GM21526 (cell line): ENCODE data around the gene OR2A14.
A peak's percentile ranks its signal among the peaks of the same experiment; 100 is the strongest.
"Not testable (repeated sequence)": the region's sequence is repeated elsewhere in the genome, so short reads cannot be mapped to it uniquely, and the experiment has no call there.

Experiments
- ATAC-seq: cut with Tn5 transposase; IDR thresholded peaks from one replicate; pipeline ENCODE4 v1.9.1; 2021; ENCODE audit warnings: moderate library complexity; ENCODE audit not compliant: unreplicated experiment, low FRiP score

The OR2A14 gene, protein sequence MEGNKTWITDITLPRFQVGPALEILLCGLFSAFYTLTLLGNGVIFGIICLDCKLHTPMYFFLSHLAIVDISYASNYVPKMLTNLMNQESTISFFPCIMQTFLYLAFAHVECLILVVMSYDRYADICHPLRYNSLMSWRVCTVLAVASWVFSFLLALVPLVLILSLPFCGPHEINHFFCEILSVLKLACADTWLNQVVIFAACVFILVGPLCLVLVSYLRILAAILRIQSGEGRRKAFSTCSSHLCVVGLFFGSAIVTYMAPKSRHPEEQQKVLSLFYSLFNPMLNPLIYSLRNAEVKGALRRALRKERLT

DNA sequence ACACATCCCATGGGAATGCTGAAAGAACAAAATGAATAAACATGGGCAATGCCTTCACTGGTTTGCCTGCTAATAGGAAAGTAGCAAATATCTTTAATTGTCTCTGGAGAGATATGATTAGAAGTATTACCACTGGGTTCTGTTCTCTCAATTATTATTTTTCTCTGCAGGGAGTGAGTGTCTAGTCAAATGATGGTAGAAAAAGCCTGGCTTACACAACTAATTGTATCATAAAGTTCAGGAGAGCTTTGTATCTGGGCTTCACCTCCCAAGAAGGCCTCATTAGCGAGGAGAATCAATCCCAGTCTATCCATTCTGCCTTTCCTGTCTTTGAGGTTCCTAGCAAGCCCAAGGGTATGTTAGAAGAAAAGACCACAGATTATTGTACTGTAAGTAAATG, at the start of gene OR2A14:
TSS of gene OR2A14 (plus strand) at position 301 of the 400 bp plus-strand sequence. CDS start 5,937 bp downstream, outside the sequence.
- ATAC-seq: no peak

DNA sequence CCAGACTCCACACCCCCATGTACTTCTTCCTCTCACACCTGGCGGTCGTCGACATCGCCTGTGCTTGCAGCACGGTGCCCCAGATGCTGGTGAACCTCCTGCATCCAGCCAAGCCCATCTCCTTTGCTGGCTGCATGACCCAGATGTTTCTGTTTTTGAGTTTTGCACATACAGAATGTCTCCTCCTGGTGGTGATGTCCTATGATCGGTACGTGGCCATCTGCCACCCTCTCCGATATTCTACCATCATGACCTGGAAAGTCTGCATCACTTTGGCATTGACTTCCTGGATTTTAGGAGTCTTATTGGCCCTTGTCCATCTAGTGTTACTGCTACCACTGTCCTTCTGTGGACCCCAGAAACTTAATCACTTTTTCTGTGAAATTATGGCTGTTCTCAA, 48.6 kb upstream of the OR2A14 start:
- ATAC-seq: no peak

DNA sequence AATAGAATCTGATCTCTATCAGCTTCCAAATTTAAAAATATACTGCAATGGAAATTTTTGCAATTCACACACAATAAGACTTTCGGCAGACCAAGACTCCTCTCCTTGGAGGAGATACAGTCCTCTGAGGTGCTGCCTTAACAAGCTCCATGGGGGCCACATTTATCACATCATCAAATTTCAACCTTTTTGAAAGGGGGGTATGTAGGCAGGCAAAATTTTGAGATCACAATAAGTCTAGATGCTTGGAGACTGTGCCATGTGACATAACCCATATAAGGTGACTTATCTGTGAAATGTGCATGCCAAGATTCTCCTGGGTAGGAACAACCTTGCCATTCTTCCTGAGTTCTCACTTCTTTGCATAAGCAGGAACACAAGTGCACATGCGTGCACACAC, 37.0 kb upstream of the OR2A14 start, which contains the start of gene OR2A12:
TSS of gene OR2A12 (plus strand) at position 301 of the 400 bp plus-strand sequence. CDS start 8,830 bp downstream, outside the sequence.
- ATAC-seq: no peak

DNA sequence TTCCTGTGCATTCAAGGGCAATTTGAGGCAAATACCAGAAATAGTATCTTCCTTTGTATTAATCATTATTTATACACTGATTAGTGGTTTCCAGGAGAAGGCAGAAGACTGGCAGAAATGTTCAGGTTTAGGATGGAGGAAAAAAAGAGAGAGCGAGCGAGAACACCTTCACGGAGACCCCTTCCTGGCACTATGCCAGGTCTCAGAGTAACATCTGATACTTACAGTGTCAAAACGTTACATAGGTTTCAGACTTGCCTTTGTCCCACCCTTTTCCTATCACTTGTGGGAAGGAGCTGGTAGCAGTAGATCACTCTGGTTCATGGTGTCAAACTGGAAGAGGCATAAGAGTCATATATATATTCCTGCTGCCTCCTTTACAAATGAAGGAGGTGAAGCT, 36.2 kb upstream of the OR2A14 start:
- no peak for ATAC-seq

DNA sequence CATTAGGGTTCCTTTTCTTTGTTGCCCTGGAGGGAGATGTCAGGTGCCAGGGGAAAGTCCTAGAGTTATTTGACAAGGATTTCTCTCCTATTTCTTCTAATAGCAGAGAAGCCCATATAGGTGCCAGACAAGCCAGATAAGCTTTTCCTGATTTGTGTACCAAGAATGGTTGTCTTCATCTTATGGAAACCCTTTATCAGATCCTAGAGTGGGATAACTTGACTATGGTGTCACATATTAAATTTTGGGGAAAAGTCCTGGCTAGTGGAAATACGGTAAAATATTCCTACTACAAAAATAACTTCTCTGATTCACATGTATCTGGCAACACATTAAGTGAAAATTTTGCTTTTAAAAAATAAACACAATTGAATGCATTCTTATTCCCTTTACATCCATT, 35.7 kb upstream of the OR2A14 start:
- ATAC-seq: no peak

DNA sequence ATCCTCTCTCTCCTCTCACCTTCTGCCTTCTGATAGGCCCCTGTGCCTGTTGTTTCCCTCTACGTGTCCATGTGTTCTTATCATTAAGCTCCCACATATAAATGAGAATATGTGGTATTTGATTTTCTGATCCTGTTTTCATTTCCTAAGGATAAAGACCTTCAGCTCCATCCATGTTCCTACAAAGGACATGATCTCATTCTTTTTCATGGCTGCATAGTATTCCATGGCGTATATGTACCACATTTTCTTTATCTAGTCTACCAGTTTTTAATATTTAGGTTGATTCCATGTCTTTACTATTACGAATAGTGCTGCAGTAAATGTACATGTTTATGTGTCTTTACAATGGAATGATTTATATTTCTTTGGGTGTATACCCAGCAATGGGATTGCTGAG, 32.3 kb upstream of the OR2A14 start:
- ATAC-seq: no peak

DNA sequence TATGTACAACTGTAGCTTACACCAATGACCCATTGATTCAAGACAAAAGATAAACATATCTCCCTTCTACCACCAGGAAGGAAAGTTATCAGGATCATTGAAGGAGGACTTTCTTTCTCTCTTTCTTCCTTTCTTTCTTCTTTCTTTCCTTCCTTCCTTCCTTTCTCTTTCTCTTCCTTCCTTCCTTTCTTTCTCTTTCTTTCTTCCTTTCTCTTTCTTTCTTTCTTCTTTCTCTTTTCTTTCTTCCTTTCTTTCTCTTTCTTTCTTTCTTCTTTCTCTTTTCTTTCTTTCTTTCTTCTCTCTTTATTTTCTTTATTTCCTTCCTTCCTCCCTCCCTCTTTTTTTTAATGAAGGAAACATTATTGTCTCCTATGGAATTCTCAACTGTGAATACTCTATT, 24.2 kb upstream of the OR2A14 start:
- no peak for ATAC-seq

DNA sequence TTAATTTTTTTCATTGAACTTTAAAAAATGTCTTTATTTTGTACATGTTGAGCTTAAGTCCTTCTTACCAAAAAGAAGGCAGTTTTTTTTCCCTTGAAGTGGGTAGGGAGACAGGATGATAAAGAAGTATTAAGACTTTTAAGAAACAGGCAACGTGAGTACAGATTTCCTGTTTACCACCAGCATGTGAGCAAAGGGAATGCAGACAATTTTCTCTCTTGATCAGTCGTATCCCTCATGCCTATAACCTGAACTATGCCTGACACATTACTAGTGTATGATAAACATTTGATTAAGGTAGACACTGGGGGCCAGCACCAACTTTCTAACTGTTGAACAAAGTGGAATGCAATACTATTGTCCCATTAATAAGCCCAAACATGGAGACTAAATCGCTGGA, 22.4 kb upstream of the OR2A14 start:
- no peak for ATAC-seq

DNA sequence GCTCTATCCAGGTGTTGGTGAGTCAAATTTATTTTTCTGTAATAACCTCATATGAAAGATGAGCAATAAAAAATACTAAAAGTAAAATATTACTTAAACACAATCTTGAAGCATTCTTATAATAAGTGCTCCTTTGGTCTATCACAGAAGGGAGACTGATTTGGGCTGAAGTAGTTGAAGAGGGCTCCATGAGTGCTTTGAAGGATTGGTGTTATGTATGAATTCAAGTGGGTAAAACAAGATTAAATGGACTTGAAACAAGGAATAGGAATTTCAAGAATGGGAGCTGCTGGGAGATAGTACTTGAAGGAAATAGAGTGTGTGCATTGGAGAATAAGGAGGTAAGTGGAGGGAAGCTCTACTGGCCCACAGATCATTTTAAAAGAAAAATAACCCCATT, 20.9 kb upstream of the OR2A14 start:
- no peak for ATAC-seq

DNA sequence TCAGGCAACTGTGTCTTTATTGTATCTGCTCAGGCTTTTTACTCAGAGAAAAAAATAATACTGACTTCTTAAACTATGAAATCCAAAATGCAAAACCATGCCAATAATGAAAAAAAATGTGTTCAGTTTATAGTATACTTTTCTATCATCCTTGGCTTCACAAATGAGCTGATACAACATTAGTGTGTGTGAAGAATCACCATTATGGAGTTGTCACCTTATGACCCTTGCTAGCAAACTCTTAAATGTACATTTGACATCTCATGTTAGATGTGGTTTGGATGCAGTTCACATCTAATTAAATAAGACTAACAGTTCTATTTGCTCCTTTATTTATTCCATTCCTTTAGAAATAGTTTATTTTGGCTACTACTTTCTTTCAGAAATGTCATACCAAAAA, 17.8 kb upstream of the OR2A14 start:
- ATAC-seq: no peak

DNA sequence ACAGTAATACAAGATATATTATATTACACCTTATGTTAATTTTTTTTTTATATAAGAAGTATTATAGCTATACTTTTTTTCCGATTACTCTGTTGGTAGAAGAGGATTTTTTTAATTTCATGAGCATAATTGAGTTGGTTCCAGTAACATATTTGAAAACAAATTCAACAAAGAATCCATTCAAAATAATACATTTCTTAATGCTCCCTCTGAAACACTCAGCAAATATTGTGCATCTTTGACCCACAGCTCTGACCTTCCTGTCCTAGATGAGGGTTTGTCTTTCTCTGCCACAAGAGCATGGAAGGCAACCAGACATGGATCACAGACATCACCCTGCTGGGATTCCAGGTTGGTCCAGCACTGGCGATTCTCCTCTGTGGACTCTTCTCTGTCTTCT, 13.7 kb upstream of the OR2A14 start, which contains the start of gene OR2A2:
TSS of gene OR2A2 (plus strand) at position 301 of the 400 bp plus-strand sequence. CDS start at position 301, 0 bp downstream.
- ATAC-seq: no peak

DNA sequence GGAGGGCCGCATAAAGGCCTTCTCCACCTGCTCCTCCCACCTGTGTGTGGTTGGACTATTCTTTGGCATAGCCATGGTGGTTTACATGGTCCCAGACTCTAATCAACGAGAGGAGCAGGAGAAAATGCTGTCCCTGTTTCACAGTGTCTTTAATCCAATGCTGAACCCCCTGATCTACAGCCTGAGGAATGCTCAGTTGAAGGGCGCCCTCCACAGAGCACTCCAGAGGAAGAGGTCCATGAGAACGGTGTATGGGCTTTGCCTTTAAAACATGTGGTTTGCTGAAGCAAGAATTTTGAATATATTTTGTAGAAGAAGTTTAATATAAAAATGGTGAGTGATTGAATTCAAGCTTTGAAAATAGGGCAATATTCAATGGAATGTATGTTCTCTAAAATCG, 12.7 kb upstream of the OR2A14 start:
- no peak for ATAC-seq

DNA sequence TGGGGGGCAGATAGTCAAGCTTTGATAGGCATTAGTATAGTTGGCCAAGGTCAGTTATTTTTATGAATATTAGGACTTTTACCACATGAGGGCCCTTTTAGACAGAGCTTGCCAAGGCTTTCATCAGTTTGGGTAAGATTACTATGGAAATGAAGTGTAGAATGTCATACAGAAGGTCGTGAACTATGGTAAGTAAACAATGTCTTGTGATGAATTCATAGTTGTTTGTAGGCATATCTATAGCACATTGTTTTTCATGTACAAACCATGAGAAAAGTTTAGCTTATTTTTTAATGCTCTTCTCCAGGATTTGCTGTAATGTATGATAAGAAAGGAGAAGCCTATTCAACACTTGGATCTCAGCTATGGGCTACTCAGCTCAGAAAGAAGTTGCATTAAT, 9.3 kb upstream of the OR2A14 start:
- no peak for ATAC-seq

DNA sequence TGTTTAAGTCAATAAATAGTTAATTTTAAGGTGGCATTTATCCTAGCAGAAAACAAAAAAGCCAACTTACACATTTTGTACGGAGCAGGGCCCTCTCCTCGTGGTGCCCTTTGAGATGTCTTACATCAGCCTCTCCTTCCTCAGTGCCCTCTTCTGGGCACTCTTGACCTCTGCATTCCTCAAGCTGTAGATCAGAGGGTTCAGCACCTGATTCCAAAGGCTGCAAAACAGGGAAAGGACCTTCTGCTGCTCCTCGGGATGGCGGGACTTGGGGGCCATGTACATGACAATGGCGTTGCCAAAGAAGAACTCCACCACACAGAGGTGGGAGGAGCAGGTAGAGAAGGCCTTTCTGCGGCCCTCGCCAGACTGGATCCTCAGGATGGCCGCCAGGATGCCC, 4.6 kb upstream of the OR2A14 start:
- ATAC-seq: no peak

DNA sequence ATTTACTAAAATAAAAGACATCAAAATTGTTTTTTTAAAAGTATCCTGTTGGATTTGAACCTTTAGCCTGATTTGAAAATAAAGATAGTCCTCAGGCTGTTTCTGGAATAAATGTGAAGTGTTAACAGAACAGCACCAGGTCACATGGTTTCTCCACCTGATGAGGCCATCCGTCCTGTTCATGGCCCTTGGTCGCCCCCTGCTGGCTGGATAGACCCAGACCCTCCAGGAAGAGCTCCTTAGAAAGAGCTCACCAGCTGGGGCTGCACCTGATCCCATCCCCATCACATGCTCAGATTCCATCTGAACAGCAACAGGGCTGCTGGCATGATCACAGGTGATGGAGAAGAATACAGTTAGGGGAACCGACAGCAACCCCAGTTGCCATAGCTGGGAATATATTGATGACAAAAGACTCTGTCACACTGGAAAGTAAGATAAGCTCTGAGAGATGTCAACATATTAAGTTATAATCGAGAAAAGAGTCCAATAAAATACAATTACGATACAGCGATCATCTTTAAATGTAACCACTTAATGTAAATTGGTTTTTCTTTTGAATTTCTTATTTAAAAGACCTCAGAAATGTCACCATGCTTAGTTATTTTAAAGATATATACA, 4.8 kb downstream of the OR2A14 start:
- ATAC-seq: peak; percentile 100

DNA sequence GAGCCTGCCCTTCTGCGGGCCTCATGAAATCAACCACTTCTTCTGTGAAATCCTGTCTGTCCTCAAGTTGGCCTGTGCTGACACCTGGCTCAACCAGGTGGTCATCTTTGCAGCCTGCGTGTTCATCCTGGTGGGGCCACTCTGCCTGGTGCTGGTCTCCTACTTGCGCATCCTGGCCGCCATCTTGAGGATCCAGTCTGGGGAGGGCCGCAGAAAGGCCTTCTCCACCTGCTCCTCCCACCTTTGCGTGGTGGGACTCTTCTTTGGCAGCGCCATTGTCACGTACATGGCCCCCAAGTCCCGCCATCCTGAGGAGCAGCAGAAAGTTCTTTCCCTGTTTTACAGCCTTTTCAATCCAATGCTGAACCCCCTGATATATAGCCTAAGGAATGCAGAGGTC, 6.6 kb downstream of the OR2A14 start:
- ATAC-seq: not testable (repeated sequence)

DNA sequence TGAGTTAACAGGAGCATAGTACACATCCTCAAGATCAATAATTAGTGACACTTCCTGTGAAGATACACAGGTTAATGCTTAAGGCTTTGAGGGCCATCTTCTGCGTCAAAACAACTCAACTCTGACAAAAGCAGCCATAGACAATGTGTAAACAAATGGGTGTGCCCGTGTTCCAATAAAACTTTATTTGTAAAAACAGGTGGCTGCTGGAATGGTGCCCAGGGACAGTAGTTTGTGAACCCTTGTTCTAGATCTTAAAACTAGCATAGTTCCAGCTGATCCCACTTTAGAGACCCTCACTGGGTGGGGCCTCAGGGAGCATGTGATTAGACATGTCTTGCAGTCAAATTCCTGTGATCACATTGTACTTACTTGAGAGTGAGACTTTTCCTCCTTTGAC, 7.8 kb downstream of the OR2A14 start:
- ATAC-seq: no peak

DNA sequence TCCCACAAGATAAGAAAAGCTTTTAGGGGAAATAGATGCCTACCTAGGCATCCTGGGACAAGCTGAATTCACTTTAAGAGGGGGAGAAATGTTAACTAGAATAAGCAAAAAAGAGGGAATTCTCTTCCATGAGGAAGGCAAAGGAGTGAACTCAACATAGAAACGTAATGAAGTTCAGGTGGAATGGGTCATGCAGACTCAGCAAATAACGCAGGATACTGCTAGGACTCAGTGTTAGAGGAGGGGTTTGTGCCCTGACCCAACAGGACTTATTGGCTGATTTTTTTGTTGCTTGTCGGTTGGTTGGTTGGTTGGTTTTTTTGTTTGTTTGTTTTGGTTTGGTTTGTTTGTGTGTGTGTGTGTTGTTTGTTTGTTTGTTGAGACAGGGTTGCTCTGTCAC, 9.3 kb downstream of the OR2A14 start:
- no peak for ATAC-seq

DNA sequence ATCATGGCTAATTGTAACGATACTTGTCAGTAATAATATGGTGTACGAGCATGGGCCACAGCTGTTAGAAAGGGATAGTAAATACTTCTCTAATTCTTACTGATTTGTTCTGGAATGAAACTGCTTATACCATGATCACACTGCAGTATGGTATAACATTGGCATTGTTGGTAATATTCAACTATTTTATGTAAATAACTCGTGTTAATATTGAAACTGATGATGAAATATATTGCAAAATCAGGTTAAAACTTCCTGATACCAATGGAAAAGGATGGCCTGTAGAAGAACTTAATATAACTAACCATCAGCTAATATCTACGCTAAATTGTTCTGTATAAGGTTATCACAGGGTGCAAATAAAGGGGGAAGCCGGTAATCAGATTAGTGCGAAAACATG, 10.3 kb downstream of the OR2A14 start:
- no peak for ATAC-seq

DNA sequence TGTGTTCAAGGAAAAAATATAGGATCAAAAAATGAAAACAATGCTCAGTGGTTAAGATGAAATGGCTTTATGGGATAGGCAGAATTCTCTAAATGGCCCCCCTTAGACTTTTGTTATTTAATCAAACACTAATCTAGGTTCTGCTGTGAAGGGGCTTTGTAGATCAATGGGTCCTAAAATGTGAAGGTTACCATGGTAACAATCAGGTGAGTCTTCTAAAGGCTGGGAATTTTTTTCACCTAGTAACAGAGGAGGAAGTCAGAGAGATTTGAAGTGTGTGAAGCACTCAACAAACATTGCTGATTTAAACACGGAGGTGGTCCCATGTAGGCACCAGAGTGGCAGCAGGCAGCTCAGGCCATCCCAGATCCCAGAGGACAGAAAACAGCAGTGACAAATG, 11.1 kb downstream of the OR2A14 start:
- no peak for ATAC-seq

DNA sequence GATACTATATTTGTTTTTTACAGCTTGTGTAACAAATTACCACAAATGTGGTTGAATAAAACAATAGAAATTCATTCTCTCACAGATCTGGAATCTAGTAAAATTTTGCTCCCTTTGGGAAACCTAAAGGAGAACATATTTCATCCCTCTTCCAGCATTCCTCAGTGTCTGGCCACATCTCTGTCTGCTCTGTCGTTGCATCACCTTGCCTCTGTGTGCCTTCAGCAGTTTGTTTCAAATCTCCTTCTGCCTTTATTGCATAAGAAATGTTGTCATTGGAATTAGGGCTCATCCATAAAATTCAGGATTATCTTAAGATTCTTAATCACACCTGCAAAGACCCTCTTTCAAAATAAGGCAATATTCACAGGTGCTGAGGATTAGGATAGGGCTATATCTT, 14.5 kb downstream of the OR2A14 start:
- ATAC-seq: no peak

DNA sequence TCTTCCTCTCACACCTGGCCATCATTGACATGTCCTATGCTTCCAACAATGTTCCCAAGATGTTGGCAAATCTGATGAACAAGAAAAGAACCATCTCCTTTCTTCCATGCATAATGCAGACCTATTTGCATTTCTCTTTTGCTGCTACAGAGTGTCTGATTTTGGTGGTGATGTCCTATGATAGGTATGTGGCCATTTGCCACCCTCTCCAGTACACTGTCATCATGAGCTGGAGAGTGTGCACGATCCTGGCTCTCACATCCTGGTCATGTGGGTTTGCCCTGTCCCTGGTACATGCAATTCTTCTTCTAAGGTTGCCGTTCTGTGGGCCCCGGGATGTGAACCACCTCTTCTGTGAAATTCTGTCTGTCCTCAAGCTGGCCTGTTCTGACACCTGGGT, 19.2 kb downstream of the OR2A14 start:
- ATAC-seq: no peak
